NB4 (cell line): ENCODE data around the gene SRSF2.

ENCODE experiments used
- CTCF ChIP-seq: IDR thresholded peaks from one replicate; pipeline ENCODE4 v1.5.1; 2012; ENCODE audit warnings: low read depth, low read length
- MAX ChIP-seq: IDR thresholded peaks from 2 replicates; pipeline ENCODE4 v1.6.1; 2011; ENCODE audit warnings: low read depth, low read length
- MYC ChIP-seq: IDR thresholded peaks from 2 replicates; pipeline ENCODE4 v1.6.1; 2011; ENCODE audit warnings: low read depth, low read length
- POLR2A ChIP-seq: IDR thresholded peaks from 2 replicates; pipeline ENCODE4 v1.6.1; 2011; ENCODE audit warnings: mild to moderate bottlenecking; ENCODE audit not compliant: insufficient read length; ENCODE audit errors: extremely low read depth

GRCh38 chr17:76704805-76705204, 32.3 kb downstream of the SRSF2 start:
- TF ChIP-seq CTCF: no peak
- no peak for TF ChIP-seq MYC
- TF ChIP-seq MAX: no peak
- no peak for TF ChIP-seq POLR2A
